Neural progenitor cell (in vitro differentiated cells): ENCODE data around the gene OR4N2. TPM values are rescaled to one million over a fixed set of nuclear protein-coding genes. Genes with fewer than 3 reads are reported as not detected.
"Not testable (repeated sequence)": the region's sequence is repeated elsewhere in the genome, so short reads cannot be mapped to it uniquely, and the experiment has no call there.

Source experiments
- DNase-seq: peaks from one replicate; pipeline ENCODE4 v3.0.0-alpha.2; 2016; ENCODE audit warnings: low spot score
- H2AFZ ChIP-seq: fragments of 200-600 bp; sonication (generic); replicated peaks from 2 replicates; pipeline ENCODE4 v1.6.1; 2016; ENCODE audit warnings: antibody characterized with exemption
- H3F3A ChIP-seq: fragments of 200-600 bp; sonication (generic); 2 replicates; pipeline ENCODE4 v1.6.1; 2016; ENCODE audit warnings: antibody characterized with exemption, low read depth
- H3K27ac ChIP-seq: fragments of 200-600 bp; sonication (generic); 2 replicates; pipeline ENCODE4 v1.5.1; 2016; ENCODE audit warnings: mild to moderate bottlenecking
- H3K27me3 ChIP-seq: fragments of 200-600 bp; sonication (generic); 2 replicates; pipeline ENCODE4 v1.6.1; 2016; ENCODE audit warnings: mild to moderate bottlenecking, moderate library complexity
- H3K36me3 ChIP-seq: fragments of 200-600 bp; sonication (generic); 2 replicates; pipeline ENCODE4 v1.5.1; 2016
- H3K4me1 ChIP-seq: fragments of 200-600 bp; sonication (generic); 2 replicates; pipeline ENCODE4 v1.6.1; 2016; ENCODE audit warnings: mixed run types
- H3K4me2 ChIP-seq: fragments of 200-600 bp; sonication (generic); 2 replicates; pipeline ENCODE4 v1.6.1; 2016
- H3K4me3 ChIP-seq: fragments of 200-600 bp; sonication (generic); 2 replicates; pipeline ENCODE4 v1.5.1; 2016
- H3K79me2 ChIP-seq: fragments of 200-600 bp; sonication (generic); 2 replicates; pipeline ENCODE4 v1.6.1; 2016; ENCODE audit warnings: low read depth
- H3K9ac ChIP-seq: fragments of 200-600 bp; sonication (generic); 2 replicates; pipeline ENCODE4 v1.6.1; 2016
- H3K9me3 ChIP-seq: fragments of 200-600 bp; sonication (generic); 2 replicates; pipeline ENCODE4 v1.5.1; 2016; ENCODE audit warnings: low read depth
- H4K20me1 ChIP-seq: fragments of 200-600 bp; sonication (generic); 2 replicates; pipeline ENCODE4 v1.6.1; 2016; ENCODE audit warnings: low read depth
- H3K27ac Mint-ChIP-seq: 3 replicates; pipeline ENCODE4 v1.8.0; 2021; ENCODE audit warnings: mixed read lengths
- H3K27me3 Mint-ChIP-seq: 2 replicates; pipeline ENCODE4 v1.8.0; 2022; ENCODE audit warnings: low read depth, mild to moderate bottlenecking, inconsistent platforms, moderate library complexity, mixed read lengths; ENCODE audit not compliant: insufficient read depth
- H3K36me3 Mint-ChIP-seq: 3 replicates; pipeline ENCODE4 v1.8.0; 2021; ENCODE audit warnings: mixed read lengths
- H3K4me1 Mint-ChIP-seq: 3 replicates; pipeline ENCODE4 v1.8.0; 2021; ENCODE audit warnings: mixed read lengths
- H3K4me3 Mint-ChIP-seq: 3 replicates; pipeline ENCODE4 v1.8.0; 2021; ENCODE audit warnings: mild to moderate bottlenecking, moderate library complexity, mixed read lengths
- H3K9me3 Mint-ChIP-seq: 3 replicates; pipeline ENCODE4 v1.8.0; 2020; ENCODE audit warnings: mixed read lengths
- CTCF ChIP-seq: fragments of 200-600 bp; sonication (generic); IDR thresholded peaks from 2 replicates; pipeline ENCODE4 v1.5.1; 2017; ENCODE audit warnings: antibody characterized with exemption, mild to moderate bottlenecking
- EZH2 ChIP-seq: fragments of 200-600 bp; sonication (generic); IDR thresholded peaks from 2 replicates; pipeline ENCODE4 v1.6.1; 2017; ENCODE audit warnings: antibody characterized with exemption, mild to moderate bottlenecking, moderate library complexity
- EZH2phosphoT487 ChIP-seq: fragments of 200-600 bp; sonication (generic); IDR thresholded peaks from 2 replicates; pipeline ENCODE4 v1.6.1; 2017; ENCODE audit warnings: antibody characterized with exemption
- total RNA-seq: library from RNA; depleted of rRNA; stranded (reverse); fragments of >200 nt; gene quantifications from 2 replicates; pipeline ENCODE4 v1.2.3, GENCODE V29; 2015; ENCODE audit warnings: low replicate concordance

The OR4N2 gene
- total RNA-seq, 1 donor from 2014 or later = not detected

DNA sequence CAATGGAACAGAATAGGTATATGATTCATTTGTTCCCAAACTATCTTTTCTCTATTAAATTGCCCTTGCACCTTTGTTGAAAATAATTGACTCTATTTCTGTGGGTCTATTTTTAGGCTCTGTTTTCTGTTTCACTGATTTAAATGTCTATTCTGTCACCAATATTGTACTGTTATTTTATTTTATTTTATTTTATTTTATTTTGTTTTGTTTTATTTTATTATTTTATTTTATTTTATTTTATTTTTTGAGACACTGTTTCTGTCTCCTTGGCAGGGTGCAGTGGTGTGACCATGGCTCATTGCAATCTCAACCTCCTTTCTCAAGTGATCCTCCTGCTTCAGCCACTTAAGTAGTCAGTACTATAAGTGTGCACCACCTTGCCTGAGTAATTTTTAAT is 34.9 kb downstream of the OR4N2 start:
- no peak overlapping the region for H3K27ac ChIP-seq
- Mint-ChIP-seq H3K27ac (no peak overlapping the region), H3K27me3 (no peaks in the 10 kb centered on the region), H3K4me1 (no peaks in the 10 kb centered on the region), H3K4me3 (no peak overlapping the region), H3K36me3 (no peaks in the 10 kb centered on the region), H3K9me3 (peaks cover 7% of the 10 kb centered on the region)
- no peaks in the 10 kb centered on the region for H3F3A ChIP-seq
- no peaks in the 10 kb centered on the region for H4K20me1 ChIP-seq
- H2AFZ ChIP-seq = no peak overlapping the region
- no peaks in the 10 kb centered on the region for H3K4me1 ChIP-seq
- TF ChIP-seq EZH2 (no peak), CTCF (no peak), EZH2phosphoT487 (no peak)
- no peaks in the 10 kb centered on the region for H3K27me3 ChIP-seq
- no peaks in the 10 kb centered on the region for H3K79me2 ChIP-seq
- H3K36me3 ChIP-seq = no peaks in the 10 kb centered on the region
- peaks cover 87% of the 10 kb centered on the region for H3K9me3 ChIP-seq
- H3K4me3 ChIP-seq = no peak overlapping the region
- H3K9ac ChIP-seq = no peak overlapping the region
- DNase-seq = no peak
- H3K4me2 ChIP-seq = no peak overlapping the region

DNA sequence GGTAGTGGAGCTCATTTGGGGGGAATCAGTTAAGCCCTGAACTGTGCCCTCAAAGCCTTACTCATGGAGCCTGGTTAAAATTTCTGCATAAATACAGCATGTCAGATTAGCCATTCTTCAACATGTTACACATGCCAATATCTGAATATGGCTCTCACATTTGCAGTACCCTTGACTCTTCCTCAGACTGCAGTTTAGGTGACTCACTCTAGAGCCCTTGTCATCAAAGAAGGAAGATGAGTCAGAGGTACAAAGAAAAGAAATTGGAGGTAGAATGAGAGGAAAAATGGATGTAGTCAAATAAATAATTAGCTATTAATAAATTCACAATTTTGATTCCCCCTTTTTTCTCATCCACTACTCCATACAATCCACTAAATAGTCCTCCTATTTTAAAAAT is 47.8 kb downstream of the OR4N2 start:
- no peaks in the 10 kb centered on the region for H3K36me3 Mint-ChIP-seq
- no peaks in the 10 kb centered on the region for H4K20me1 ChIP-seq
- H3K9me3 ChIP-seq = peaks cover 80% of the 10 kb centered on the region
- no peaks in the 10 kb centered on the region for H3F3A ChIP-seq
- H3K4me3 ChIP-seq = no peak overlapping the region
- H3K36me3 ChIP-seq = peaks cover 3% of the 10 kb centered on the region
- TF ChIP-seq CTCF (no peak), EZH2phosphoT487 (no peak), EZH2 (no peak)
- H3K27me3 ChIP-seq = no peaks in the 10 kb centered on the region
- H3K4me3 Mint-ChIP-seq = no peak overlapping the region
- no peak for DNase-seq
- no peaks in the 10 kb centered on the region for H3K79me2 ChIP-seq
- H3K4me2 ChIP-seq = no peak overlapping the region
- H3K9me3 Mint-ChIP-seq = peaks cover 54% of the 10 kb centered on the region
- no peak overlapping the region for H2AFZ ChIP-seq
- H3K27ac Mint-ChIP-seq = no peak overlapping the region
- no peaks in the 10 kb centered on the region for H3K27me3 Mint-ChIP-seq
- H3K4me1 Mint-ChIP-seq = no peaks in the 10 kb centered on the region
- H3K9ac ChIP-seq = no peak overlapping the region
- H3K27ac ChIP-seq = no peak overlapping the region
- no peaks in the 10 kb centered on the region for H3K4me1 ChIP-seq

DNA sequence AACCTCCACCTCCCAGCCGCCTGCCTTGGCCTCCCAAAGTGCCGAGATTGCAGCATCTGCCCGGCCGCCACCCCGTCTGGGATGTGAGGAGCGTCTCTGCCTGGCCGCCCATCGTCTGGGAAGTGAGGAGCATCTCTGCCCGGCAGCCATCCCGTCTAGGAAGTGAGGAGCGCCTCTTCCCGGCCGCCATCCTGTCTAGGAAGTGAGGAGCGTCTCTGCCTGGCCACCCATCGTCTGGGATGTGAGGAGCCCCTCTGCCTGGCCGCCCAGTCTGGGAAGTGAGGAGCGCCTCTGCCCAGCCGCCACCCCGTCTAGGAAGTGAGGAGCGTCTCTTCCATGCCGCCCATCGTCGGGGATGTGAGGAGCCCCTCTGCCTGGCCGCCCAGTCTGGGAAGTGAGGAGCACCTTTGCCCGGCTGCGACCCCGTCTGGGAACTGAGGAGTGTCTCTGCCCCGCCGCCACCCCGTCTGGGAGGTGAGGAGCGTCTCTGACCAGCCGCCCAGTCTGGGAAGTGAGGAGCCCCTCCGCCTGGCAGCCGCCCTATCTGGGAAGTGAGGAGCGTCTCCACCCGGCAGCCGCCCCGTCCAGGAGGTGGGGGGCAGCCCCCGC is 62.6 kb downstream of the OR4N2 start:
- H3K9me3 ChIP-seq = peaks cover 74% of the 10 kb centered on the region
- not testable (repeated sequence) for H3K27ac Mint-ChIP-seq, H3K79me2 ChIP-seq, H3K4me3 ChIP-seq, DNase-seq, H3K27me3 ChIP-seq, H4K20me1 ChIP-seq, H2AFZ ChIP-seq, H3K4me3 Mint-ChIP-seq, H3K4me2 ChIP-seq, H3K36me3 ChIP-seq, H3K27ac ChIP-seq, H3K27me3 Mint-ChIP-seq, H3K36me3 Mint-ChIP-seq, H3K4me1 ChIP-seq, H3K4me1 Mint-ChIP-seq, H3K9ac ChIP-seq, H3F3A ChIP-seq
- peaks cover 20% of the 10 kb centered on the region for H3K9me3 Mint-ChIP-seq

GRCh38 chr14:19873178-19873577 is 69.6 kb downstream of the OR4N2 start:
- H4K20me1 ChIP-seq = no peaks in the 10 kb centered on the region
- no peak overlapping the region for H3K27ac ChIP-seq
- H3K79me2 ChIP-seq = no peaks in the 10 kb centered on the region
- H3K9me3 ChIP-seq = peaks cover 78% of the 10 kb centered on the region
- Mint-ChIP-seq H3K4me3 (no peak overlapping the region), H3K27me3 (no peaks in the 10 kb centered on the region), H3K27ac (no peak overlapping the region), H3K4me1 (no peaks in the 10 kb centered on the region), H3K9me3 (peaks cover 31% of the 10 kb centered on the region), H3K36me3 (no peaks in the 10 kb centered on the region)
- no peak overlapping the region for H2AFZ ChIP-seq
- no peak overlapping the region for H3K9ac ChIP-seq
- no peaks in the 10 kb centered on the region for H3K4me1 ChIP-seq
- peaks cover 6% of the 10 kb centered on the region for H3K36me3 ChIP-seq
- no peak overlapping the region for H3K4me3 ChIP-seq
- no peak overlapping the region for H3K4me2 ChIP-seq
- no peaks in the 10 kb centered on the region for H3F3A ChIP-seq
- no peak for DNase-seq
- TF ChIP-seq EZH2phosphoT487 (no peak), CTCF (no peak), EZH2 (no peak)
- H3K27me3 ChIP-seq = no peaks in the 10 kb centered on the region
